SU-DHL-6 (cell line): Measurements from ENCODE around the gene FKBP8.

Experiments used
- H2AFZ ChIP-seq: fragments of 200-600 bp; sonication (generic); 2 replicates; pipeline ENCODE4 v1.6.1; 2014; ENCODE audit warnings: low read depth, mild to moderate bottlenecking, moderate library complexity, mixed read lengths, antibody characterized with exemption, low read length; ENCODE audit not compliant: severe bottlenecking
- H3F3A ChIP-seq: fragments of 200-600 bp; shearing (Covaris generic); 2 replicates; pipeline ENCODE4 v1.6.0; 2016; ENCODE audit warnings: antibody characterized with exemption, mild to moderate bottlenecking; ENCODE audit not compliant: insufficient read depth
- H3K27ac ChIP-seq: fragments of 200-600 bp; sonication (generic); 2 replicates; pipeline ENCODE4 v1.5.1; 2016; ENCODE audit warnings: low read depth, mild to moderate bottlenecking, low read length, moderate library complexity, mixed read lengths
- H3K27me3 ChIP-seq: fragments of 200-600 bp; sonication (generic), shearing (Covaris generic); 2 replicates; pipeline ENCODE4 v1.6.0; 2014; ENCODE audit warnings: mild to moderate bottlenecking, low read length
- H3K36me3 ChIP-seq: fragments of 200-600 bp; sonication (generic); 2 replicates; pipeline ENCODE4 v1.6.1; 2014; ENCODE audit warnings: mild to moderate bottlenecking, low read length, mixed read lengths
- H3K4me2 ChIP-seq: fragments of 300-600, 200-600 bp; shearing (Covaris generic), sonication (generic); 2 replicates; pipeline ENCODE4 v1.6.0; 2014; ENCODE audit warnings: low read length, low read depth, mild to moderate bottlenecking; ENCODE audit not compliant: poor library complexity, severe bottlenecking
- H3K4me3 ChIP-seq: fragments of 200-600 bp; sonication (generic); 2 replicates; pipeline ENCODE4 v1.5.1; 2014; ENCODE audit warnings: antibody characterized with exemption, low read length, mild to moderate bottlenecking, mixed read lengths; ENCODE audit not compliant: insufficient read depth, poor library complexity, severe bottlenecking
- H3K79me2 ChIP-seq: fragments of 200-600 bp; sonication (generic); 2 replicates; pipeline ENCODE4 v1.6.1; 2014; ENCODE audit warnings: mild to moderate bottlenecking, low read length, moderate library complexity; ENCODE audit not compliant: insufficient read depth
- H3K9ac ChIP-seq: fragments of 200-600 bp; sonication (generic); 2 replicates; pipeline ENCODE4 v1.7.0; 2014; ENCODE audit warnings: mild to moderate bottlenecking, low read length
- H3K9me2 ChIP-seq: fragments of 200-600 bp; sonication (generic); replicated peaks from 2 replicates; pipeline ENCODE4 v1.6.1; 2014; ENCODE audit warnings: low read length; ENCODE audit not compliant: insufficient read depth
- H3K9me3 ChIP-seq: fragments of 200-600 bp; sonication (generic); 2 replicates; pipeline ENCODE4 v1.6.1; 2014; ENCODE audit warnings: low read length, mixed read lengths; ENCODE audit not compliant: insufficient read depth
- H4K20me1 ChIP-seq: fragments of 200-600 bp; sonication (generic); 2 replicates; pipeline ENCODE4 v1.6.1; 2014; ENCODE audit warnings: low read depth, mild to moderate bottlenecking, antibody characterized with exemption, low read length, moderate library complexity, mixed read lengths
- CTCF ChIP-seq: fragments of 200-600 bp; sonication (generic); IDR thresholded peaks from one replicate; pipeline ENCODE4 v1.5.1; 2017; ENCODE audit warnings: antibody characterized with exemption, mild to moderate bottlenecking, low read length, moderate library complexity; ENCODE audit not compliant: insufficient read depth, poor library complexity, severe bottlenecking
- EZH2phosphoT487 ChIP-seq: fragments of 200-600 bp; sonication (generic), shearing (Covaris generic); conservative IDR thresholded peaks from 2 replicates; pipeline ENCODE4 v1.6.1; 2018; ENCODE audit warnings: mild to moderate bottlenecking, antibody characterized with exemption, low read length, moderate library complexity, mixed read lengths

Gene FKBP8

GRCh38 chr19:18574691-18575291 lies 31.4 kb upstream of the FKBP8 start:
- H3K27ac ChIP-seq = no peak overlapping the region
- no peak overlapping the region for H3K4me2 ChIP-seq
- H3K9ac ChIP-seq = no peak overlapping the region
- no peak overlapping the region for H2AFZ ChIP-seq
- H3K9me2 ChIP-seq = no peaks in the 10 kb centered on the region
- H3K27me3 ChIP-seq = no peaks in the 10 kb centered on the region
- H4K20me1 ChIP-seq = peaks cover 6% of the 10 kb centered on the region; the same call in 1 of the 2 replicates
- H3F3A ChIP-seq = peaks cover 28% of the 10 kb centered on the region
- peaks cover 21% of the 10 kb centered on the region for H3K79me2 ChIP-seq
- no peak overlapping the region for H3K4me3 ChIP-seq
- peaks cover 18% of the 10 kb centered on the region; the same call in 1 of the 2 replicates for H3K36me3 ChIP-seq
- no peaks in the 10 kb centered on the region for H3K9me3 ChIP-seq
- no peak for TF ChIP-seq CTCF
- TF ChIP-seq EZH2phosphoT487 = no peak

GRCh38 chr19:18571564-18572344 lies 28.4 kb upstream of the FKBP8 start, which contains the start of gene UBA52:
Gene UBA52 (plus strand): TSS chr19:18571857. CDS start chr19:18573301, 1,444 bp downstream.
- peaks cover 7% of the 10 kb centered on the region; the same call in 1 of the 2 replicates for H3F3A ChIP-seq
- H3K9me2 ChIP-seq = no peaks in the 10 kb centered on the region
- H4K20me1 ChIP-seq = peaks cover 6% of the 10 kb centered on the region; the same call in 1 of the 2 replicates
- peaks cover 18% of the 10 kb centered on the region; the same call in 1 of the 2 replicates for H3K36me3 ChIP-seq
- H3K4me3 ChIP-seq = peak within 1 kb of the TSS; percentile 87
- peak within 1 kb of the TSS; percentile 71 for H3K27ac ChIP-seq
- TF ChIP-seq CTCF (no peak), EZH2phosphoT487 (no peak)
- H3K9ac ChIP-seq = peak within 1 kb of the TSS; percentile 95
- H3K79me2 ChIP-seq = peaks cover 21% of the 10 kb centered on the region
- peak within 1 kb of the TSS; percentile 61 for H2AFZ ChIP-seq
- H3K27me3 ChIP-seq = no peaks in the 10 kb centered on the region
- peak within 1 kb of the TSS; percentile 89 for H3K4me2 ChIP-seq
- H3K9me3 ChIP-seq = no peaks in the 10 kb centered on the region

GRCh38 chr19:18568367-18568766 lies 25.0 kb upstream of the FKBP8 start:
- peaks cover 4% of the 10 kb centered on the region; the same call in 1 of the 2 replicates for H3K36me3 ChIP-seq
- peaks cover 6% of the 10 kb centered on the region; the same call in 1 of the 2 replicates for H4K20me1 ChIP-seq

More at GRCh38 chr19:18568367-18568766, 25.0 kb upstream of the FKBP8 start:
- Histone ChIP-seq H3K4me2 (no peak overlapping the region), H2AFZ (no peak overlapping the region), H3K4me3 (no peak overlapping the region), H3K9me2 (no peaks in the 10 kb centered on the region), H3K9ac (no peak overlapping the region), H3K9me3 (no peaks in the 10 kb centered on the region), H3K27ac (no peak overlapping the region), H3K79me2 (peaks cover 17% of the 10 kb centered on the region), H3K27me3 (no peaks in the 10 kb centered on the region), H3F3A (peaks cover 7% of the 10 kb centered on the region; the same call in 1 of the 2 replicates)
- TF ChIP-seq CTCF = no peak
- TF ChIP-seq EZH2phosphoT487 = no peak
